Neutrophil (primary cell): Measurements from ENCODE around the gene LAMA4.

Experiments
- H3K27ac ChIP-seq: fragments of 200-600 bp; sonication (generic); 2 replicates; pipeline ENCODE4 v1.5.1; 2016; ENCODE audit warnings: mild to moderate bottlenecking, moderate library complexity
- H3K27me3 ChIP-seq: fragments of 200-600 bp; sonication (generic); 2 replicates; pipeline ENCODE4 v1.6.0; 2016; ENCODE audit warnings: mild to moderate bottlenecking
- H3K36me3 ChIP-seq: fragments of 200-600 bp; sonication (generic); 2 replicates; pipeline ENCODE4 v1.5.1; 2017
- H3K4me1 ChIP-seq, 2 experiments: fragments of 200-600 bp in 1 of 2; sonication (generic) in 1 of 2; 1 replicate in 1 of 2; 2 replicates in 1 of 2; pipeline versions ENCODE4 v1.5.1 to v1.6.1; 2013 to 2016; ENCODE audit warnings: low read depth in 1 of 2, low read length in 1 of 2, mild to moderate bottlenecking in 1 of 2, moderate library complexity in 1 of 2; ENCODE audit not compliant: control insufficient read depth in 1 of 2, insufficient read depth in 1 of 2
- H3K4me3 ChIP-seq, 2 experiments: fragments of 200-600 bp in 1 of 2; sonication (generic) in 1 of 2; 1 replicate in 1 of 2; 2 replicates in 1 of 2; pipeline ENCODE4 v1.5.1; 2013 to 2016; ENCODE audit warnings: low read depth in 1 of 2, low read length in 1 of 2, mild to moderate bottlenecking in 1 of 2, moderate library complexity in 1 of 2
- H3K9me3 ChIP-seq: fragments of 200-600 bp; sonication (generic); 2 replicates; pipeline ENCODE4 v1.5.1; 2016
- CTCF ChIP-seq: fragments of 200-600 bp; sonication (generic); IDR thresholded peaks from 2 replicates; pipeline ENCODE4 v1.5.1; 2016; ENCODE audit warnings: antibody characterized with exemption

Gene LAMA4

GRCh38 chr6:112296694-112297093 is 42.3 kb upstream of the LAMA4 start:
- no peak for TF ChIP-seq CTCF

GRCh38 chr6:112296122-112296521 is 41.8 kb upstream of the LAMA4 start:
- Histone ChIP-seq H3K4me3 (no peak overlapping the region), H3K27ac (no peak overlapping the region), H3K9me3 (no peaks in the 10 kb centered on the region), H3K27me3 (peaks cover 1% of the 10 kb centered on the region), H3K36me3 (no peaks in the 10 kb centered on the region), H3K4me1 (no peaks in the 10 kb centered on the region)
- no peak for TF ChIP-seq CTCF

More at GRCh38 chr6:112296694-112297093, 42.3 kb upstream of the LAMA4 start:
- Histone ChIP-seq H3K27ac (no peak overlapping the region), H3K9me3 (no peaks in the 10 kb centered on the region), H3K27me3 (peaks cover 6% of the 10 kb centered on the region), H3K4me1 (no peaks in the 10 kb centered on the region), H3K4me3 (no peak overlapping the region), H3K36me3 (no peaks in the 10 kb centered on the region)

GRCh38 chr6:112291161-112291762 is 36.9 kb upstream of the LAMA4 start:
- TF ChIP-seq CTCF: no peak
- Histone ChIP-seq H3K36me3 (no peaks in the 10 kb centered on the region), H3K4me3 (no peak overlapping the region), H3K27ac (no peak overlapping the region), H3K9me3 (no peaks in the 10 kb centered on the region), H3K4me1 (no peaks in the 10 kb centered on the region), H3K27me3 (no peaks in the 10 kb centered on the region)

- no peaks in the 10 kb centered on the region for H3K4me1 ChIP-seq
These were observed 34.7 kb upstream of the LAMA4 start for GRCh38 chr6:112289038-112289566.

GRCh38 chr6:112288475-112288874 is 34.1 kb upstream of the LAMA4 start:
- no peaks in the 10 kb centered on the region for H3K36me3 ChIP-seq
- no peaks in the 10 kb centered on the region for H3K9me3 ChIP-seq
- no peak for TF ChIP-seq CTCF
- H3K27me3 ChIP-seq: no peaks in the 10 kb centered on the region
- no peak overlapping the region for H3K4me3 ChIP-seq
- H3K27ac ChIP-seq: no peak overlapping the region
- H3K4me1 ChIP-seq: no peaks in the 10 kb centered on the region

More at GRCh38 chr6:112289038-112289566, 34.7 kb upstream of the LAMA4 start:
- Histone ChIP-seq H3K36me3 (no peaks in the 10 kb centered on the region), H3K9me3 (no peaks in the 10 kb centered on the region), H3K4me3 (no peak overlapping the region), H3K27me3 (no peaks in the 10 kb centered on the region), H3K27ac (no peak overlapping the region)
- no peak for TF ChIP-seq CTCF
